Prostate gland (tissue), 2 donors: Measurements from ENCODE around the gene FOXO3B.
"Not testable (repeated sequence)": the region's sequence is repeated elsewhere in the genome, so short reads cannot be mapped to it uniquely, and the experiment has no call there.

ENCODE experiments used
- POLR2AphosphoS5 ChIP-seq: sonication (generic); formaldehyde crosslinking; IDR thresholded peaks from one replicate; pipeline ENCODE4 v1.6.1; 2017; ENCODE audit warnings: antibody characterized with exemption
- TF ChIP-seq, protein P1 (sequence below), 4 experiments: fragments of 200-600 bp in 2 of 4; fragments of 450-650 bp in 2 of 4; sonication (generic) in 2 of 4; IDR thresholded peaks; 1 replicate in 3 of 4; 2 replicates in 1 of 4; pipeline ENCODE4 v1.5.1; 2016 to 2019; ENCODE audit warnings: antibody characterized with exemption in 4 of 4, mild to moderate bottlenecking in 2 of 4, moderate library complexity in 2 of 4

DNA sequence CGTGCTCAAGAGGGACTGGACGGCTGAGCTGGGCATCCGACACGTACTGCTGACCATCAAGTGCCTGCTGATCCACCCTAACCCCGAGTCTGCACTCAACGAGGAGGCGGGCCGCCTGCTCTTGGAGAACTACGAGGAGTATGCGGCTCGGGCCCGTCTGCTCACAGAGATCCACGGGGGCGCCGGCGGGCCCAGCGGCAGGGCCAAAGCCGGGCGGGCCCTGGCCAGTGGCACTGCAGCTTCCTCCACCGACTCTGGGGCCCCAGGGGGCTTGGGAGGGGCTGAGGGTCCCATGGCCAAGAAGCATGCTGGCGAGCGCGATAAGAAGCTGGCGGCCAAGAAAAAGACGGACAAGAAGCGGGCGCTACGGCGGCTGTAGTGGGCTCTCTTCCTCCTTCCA lies 4.7 kb downstream of the FOXO3B start:
- TF ChIP-seq, protein P1, sequence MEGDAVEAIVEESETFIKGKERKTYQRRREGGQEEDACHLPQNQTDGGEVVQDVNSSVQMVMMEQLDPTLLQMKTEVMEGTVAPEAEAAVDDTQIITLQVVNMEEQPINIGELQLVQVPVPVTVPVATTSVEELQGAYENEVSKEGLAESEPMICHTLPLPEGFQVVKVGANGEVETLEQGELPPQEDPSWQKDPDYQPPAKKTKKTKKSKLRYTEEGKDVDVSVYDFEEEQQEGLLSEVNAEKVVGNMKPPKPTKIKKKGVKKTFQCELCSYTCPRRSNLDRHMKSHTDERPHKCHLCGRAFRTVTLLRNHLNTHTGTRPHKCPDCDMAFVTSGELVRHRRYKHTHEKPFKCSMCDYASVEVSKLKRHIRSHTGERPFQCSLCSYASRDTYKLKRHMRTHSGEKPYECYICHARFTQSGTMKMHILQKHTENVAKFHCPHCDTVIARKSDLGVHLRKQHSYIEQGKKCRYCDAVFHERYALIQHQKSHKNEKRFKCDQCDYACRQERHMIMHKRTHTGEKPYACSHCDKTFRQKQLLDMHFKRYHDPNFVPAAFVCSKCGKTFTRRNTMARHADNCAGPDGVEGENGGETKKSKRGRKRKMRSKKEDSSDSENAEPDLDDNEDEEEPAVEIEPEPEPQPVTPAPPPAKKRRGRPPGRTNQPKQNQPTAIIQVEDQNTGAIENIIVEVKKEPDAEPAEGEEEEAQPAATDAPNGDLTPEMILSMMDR (IDR thresholded peaks at IDR 0.05), result not testable (repeated sequence)
- TF ChIP-seq POLR2AphosphoS5, result not testable (repeated sequence)
